ENCODE results near the gene GTF3C5.
"Not testable (repeated sequence)": the region's sequence is repeated elsewhere in the genome, so short reads cannot be mapped to it uniquely, and the experiment has no call there.

DNA sequence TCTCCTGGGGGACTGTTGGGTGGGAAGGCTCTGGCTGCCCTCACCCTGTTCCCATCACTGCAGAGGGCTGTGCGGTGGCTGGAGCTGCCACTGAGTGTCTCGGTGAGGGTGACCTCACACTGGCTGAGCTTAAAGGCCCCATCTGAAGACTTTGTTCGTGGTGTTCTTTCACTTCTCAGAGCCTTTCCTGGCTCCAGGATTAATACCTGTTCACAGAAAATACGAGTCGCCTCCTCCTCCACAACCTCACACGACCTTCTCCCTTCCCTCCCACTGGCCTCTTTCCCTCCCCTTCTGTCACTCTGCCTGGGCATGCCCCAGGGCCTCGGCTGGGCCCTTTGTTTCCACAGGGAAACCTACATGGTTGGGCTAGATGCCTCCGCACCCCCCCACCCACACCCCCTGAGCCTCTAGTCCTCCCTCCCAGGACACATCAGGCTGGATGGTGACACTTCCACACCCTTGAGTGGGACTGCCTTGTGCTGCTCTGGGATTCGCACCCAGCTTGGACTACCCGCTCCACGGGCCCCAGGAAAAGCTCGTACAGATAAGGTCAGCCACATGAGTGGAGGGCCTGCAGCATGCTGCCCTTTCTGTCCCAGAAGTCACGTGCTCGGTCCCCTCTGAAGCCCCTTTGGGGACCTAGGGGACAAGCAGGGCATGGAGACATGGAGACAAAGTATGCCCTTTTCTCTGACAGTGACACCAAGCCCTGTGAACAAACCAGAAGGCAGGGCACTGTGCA, 30.4 kb downstream of the GTF3C5 start:
- TF ChIP-seq, protein P1, sequence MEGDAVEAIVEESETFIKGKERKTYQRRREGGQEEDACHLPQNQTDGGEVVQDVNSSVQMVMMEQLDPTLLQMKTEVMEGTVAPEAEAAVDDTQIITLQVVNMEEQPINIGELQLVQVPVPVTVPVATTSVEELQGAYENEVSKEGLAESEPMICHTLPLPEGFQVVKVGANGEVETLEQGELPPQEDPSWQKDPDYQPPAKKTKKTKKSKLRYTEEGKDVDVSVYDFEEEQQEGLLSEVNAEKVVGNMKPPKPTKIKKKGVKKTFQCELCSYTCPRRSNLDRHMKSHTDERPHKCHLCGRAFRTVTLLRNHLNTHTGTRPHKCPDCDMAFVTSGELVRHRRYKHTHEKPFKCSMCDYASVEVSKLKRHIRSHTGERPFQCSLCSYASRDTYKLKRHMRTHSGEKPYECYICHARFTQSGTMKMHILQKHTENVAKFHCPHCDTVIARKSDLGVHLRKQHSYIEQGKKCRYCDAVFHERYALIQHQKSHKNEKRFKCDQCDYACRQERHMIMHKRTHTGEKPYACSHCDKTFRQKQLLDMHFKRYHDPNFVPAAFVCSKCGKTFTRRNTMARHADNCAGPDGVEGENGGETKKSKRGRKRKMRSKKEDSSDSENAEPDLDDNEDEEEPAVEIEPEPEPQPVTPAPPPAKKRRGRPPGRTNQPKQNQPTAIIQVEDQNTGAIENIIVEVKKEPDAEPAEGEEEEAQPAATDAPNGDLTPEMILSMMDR (IDR thresholded peaks at IDR 0.05), result not testable (repeated sequence)
- TF ChIP-seq POLR2A, POLR2AphosphoS5 (IDR thresholded peaks at IDR 0.05): not testable (repeated sequence)
